ENCODE measurements around the gene PRRT2.

Gene PRRT2

DNA sequence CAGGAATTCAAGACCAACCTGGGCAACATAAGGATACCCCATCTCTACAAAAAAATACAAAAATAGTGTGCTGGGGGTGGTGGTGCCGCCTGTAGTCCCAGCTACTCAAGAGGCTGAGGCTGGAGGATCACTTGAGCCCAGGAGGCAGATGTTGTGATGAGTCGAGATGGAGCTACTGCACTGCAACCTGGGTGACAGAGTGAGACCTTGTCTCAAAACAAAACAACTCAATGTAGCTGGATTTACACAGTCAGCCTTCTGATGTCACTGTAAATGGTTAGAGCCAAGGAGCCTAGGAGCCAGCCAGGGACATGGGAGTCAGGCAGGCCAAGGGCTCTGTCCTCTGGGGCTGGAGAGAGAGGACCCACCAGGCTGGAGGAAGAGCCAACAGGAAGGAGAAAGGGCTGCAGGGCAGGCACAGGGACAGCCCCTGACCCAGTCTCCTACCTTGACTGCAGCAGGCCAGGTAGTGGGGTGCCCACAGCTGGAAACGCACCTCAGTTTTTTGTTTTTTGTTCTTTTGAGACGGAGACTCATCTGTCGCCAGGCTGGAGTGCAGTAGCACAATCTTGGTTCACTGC is 42.6 kb downstream of the PRRT2 start:
- ChIA-PET POLR2A (interaction anchor here (0.6 to 0.8 kb wide), 2 partner anchors 62 to 108 kb away, joined by 3 read pairs; no protein-coding TSS in a partner anchor), CTCF (interaction anchor here (1.4 kb wide), 1 partner anchor 47 kb away, joined by 4 read pairs; no protein-coding TSS in a partner anchor)
- H3K4me3 ChIP-seq (ENCODE audit: low read depth, low read length), result no peak overlapping the region
- DNase-seq (ENCODE audit: low read depth, low spot score), result no peak
- TF ChIP-seq, protein P1, sequence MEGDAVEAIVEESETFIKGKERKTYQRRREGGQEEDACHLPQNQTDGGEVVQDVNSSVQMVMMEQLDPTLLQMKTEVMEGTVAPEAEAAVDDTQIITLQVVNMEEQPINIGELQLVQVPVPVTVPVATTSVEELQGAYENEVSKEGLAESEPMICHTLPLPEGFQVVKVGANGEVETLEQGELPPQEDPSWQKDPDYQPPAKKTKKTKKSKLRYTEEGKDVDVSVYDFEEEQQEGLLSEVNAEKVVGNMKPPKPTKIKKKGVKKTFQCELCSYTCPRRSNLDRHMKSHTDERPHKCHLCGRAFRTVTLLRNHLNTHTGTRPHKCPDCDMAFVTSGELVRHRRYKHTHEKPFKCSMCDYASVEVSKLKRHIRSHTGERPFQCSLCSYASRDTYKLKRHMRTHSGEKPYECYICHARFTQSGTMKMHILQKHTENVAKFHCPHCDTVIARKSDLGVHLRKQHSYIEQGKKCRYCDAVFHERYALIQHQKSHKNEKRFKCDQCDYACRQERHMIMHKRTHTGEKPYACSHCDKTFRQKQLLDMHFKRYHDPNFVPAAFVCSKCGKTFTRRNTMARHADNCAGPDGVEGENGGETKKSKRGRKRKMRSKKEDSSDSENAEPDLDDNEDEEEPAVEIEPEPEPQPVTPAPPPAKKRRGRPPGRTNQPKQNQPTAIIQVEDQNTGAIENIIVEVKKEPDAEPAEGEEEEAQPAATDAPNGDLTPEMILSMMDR (IDR thresholded peaks at IDR 0.05; ENCODE audit: insufficient read depth, low read length, missing control alignments), result no peak

DNA sequence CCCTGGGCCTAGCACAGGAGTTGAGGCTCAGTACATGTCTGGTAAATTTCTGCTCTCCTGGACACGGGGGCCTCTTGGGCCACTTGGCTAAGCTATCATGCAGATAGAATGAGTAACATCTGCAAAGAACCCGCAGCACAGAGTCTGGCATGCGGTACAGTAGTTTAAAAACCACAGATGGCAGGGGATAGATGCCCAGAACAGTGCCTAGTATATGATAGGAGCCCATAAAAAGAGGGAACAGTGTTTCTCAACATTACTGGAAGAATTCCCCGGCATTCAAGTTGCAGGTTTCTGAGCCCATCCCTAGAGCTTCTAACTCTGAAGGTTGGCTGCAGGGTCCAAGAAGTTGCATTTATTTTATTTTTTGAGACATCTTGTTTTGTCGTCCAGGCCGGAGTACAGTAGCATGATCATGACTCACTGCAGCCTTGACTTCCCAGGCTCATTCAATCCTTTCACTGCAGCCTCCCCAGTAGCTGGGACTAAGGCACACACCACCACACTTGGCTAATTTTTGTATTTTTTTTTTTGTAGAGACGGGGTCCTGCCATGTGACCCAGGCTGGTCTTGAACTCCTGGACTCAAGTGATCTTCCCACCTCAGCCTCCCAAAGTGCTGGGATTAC is 45.3 kb downstream of the PRRT2 start:
- DNase-seq (ENCODE audit: low read depth, low spot score), result peak; percentile 38
- CTCF ChIA-PET, result interaction anchor here (1.3 to 7.3 kb wide), 4 partner anchors 9 to 148 kb away, joined by 3 to 63 read pairs (median 6); partner anchors contain the start of gene KIF22

DNA sequence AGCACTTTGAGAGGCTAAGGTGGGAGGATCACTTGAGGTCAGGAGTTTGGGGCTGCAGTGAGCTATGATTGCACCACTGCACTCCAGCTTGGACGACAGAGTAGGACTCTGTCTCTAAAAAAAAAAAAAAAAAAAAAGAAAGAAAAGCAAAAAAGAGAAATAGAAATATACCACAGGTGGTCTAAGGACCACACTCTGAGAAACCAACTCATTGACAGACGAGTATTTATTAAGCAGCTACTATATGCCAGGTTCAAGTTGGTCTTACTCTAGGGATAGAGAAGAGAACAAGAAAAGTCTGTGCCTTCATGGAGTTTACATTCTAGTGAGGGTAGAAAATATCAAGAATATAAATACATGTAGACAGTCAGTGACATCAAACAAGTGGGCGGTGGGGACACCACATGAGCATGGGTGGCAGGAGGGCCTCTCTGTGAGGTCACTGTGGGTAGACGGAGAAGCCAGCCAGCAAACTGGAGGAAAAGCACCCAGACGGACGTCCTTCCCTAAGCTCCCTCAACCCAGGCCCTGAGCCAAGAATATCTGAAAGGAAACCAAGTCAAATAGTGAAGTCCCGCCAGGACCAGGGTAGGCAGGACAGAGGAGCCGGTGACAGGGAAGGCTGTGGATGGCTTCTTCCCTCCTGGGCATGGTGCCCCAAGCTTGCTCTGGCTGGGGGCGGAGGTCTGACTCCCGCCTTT is 46.3 kb downstream of the PRRT2 start:
- no peak overlapping the region for H3K4me3 ChIP-seq (ENCODE audit: low read depth, low read length)
- no peak for DNase-seq (ENCODE audit: low read depth, low spot score)
- ChIA-PET CTCF (interaction anchor here (1.3 to 7.3 kb wide), 4 partner anchors 10 to 174 kb away, joined by 3 to 63 read pairs (median 6); partner anchors contain the start of gene KIF22), POLR2A (no interaction called here)
- TF ChIP-seq, protein P1 (IDR thresholded peaks at IDR 0.05; ENCODE audit: insufficient read depth, low read length, missing control alignments), result no peak

More for the DNA sequence above, 45.3 kb downstream of the PRRT2 start:
- TF ChIP-seq, protein P1 (IDR thresholded peaks at IDR 0.05; ENCODE audit: insufficient read depth, low read length, missing control alignments), result no peak
- POLR2A ChIA-PET, result interaction anchor here (0.8 kb wide), 1 partner anchor 31 kb away, joined by 4 read pairs; no protein-coding TSS in a partner anchor
- no peak overlapping the region for H3K4me3 ChIP-seq (ENCODE audit: low read depth, low read length)

DNA sequence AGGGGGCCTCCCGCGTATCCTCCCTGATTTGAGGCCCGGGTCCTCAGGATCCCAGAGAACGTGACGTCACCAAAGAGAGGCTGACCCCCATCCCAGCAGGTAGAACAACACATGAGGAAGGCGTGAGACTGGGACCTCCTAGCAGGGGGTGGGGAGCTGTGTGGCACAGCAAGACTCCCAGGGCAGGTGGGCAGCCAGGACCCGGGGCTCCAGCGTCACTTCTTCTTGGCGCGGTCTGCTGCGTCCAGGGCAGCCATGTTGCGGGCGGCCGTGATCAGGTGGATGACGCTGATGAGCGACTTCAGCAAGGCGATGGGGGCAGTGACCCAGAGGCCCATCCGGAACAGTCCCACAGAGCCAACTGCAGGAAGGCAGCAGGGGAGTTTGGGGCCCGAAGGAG is 47.0 kb downstream of the PRRT2 start:
- DNase-seq (ENCODE audit: low read depth, low spot score), result no peak
- TF ChIP-seq, protein P1 (IDR thresholded peaks at IDR 0.05; ENCODE audit: insufficient read depth, low read length, missing control alignments), result no peak
- ChIA-PET CTCF (interaction anchor here (1.3 to 7.3 kb wide), 2 partner anchors 11 to 174 kb away, joined by 3 to 63 read pairs; no protein-coding TSS in a partner anchor), POLR2A (no interaction called here)
- H3K4me3 ChIP-seq (ENCODE audit: low read depth, low read length), result no peak overlapping the region

DNA sequence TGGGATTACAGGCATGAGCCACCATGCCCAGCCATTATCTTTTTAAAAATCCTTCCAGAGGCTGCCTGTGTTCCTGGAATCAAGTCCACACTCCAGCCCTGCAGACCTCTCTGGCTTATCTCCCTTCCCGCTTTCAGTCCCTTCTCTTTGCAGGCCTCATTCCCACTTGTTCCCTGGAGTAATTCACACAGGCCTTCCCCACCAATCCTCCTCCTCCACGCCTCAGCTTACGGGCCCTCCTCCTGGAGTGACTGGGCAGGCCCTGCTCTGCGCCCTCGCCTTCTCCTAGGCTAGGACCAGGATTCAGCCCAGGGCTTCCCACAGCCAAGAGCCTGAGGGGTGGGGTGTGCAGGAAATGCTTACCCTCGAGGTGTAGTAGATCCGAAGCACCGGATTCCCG is 48.2 kb downstream of the PRRT2 start:
- CTCF ChIA-PET, result interaction anchor here (7.3 kb wide), 1 partner anchor 12 kb away, joined by 63 read pairs; no protein-coding TSS in a partner anchor

More for the DNA sequence above, 48.2 kb downstream of the PRRT2 start:
- POLR2A ChIA-PET, result no interaction called here
- TF ChIP-seq, protein P1 (IDR thresholded peaks at IDR 0.05; ENCODE audit: insufficient read depth, low read length, missing control alignments), result no peak
- no peak for DNase-seq (ENCODE audit: low read depth, low spot score)
- no peak overlapping the region for H3K4me3 ChIP-seq (ENCODE audit: low read depth, low read length)
